GM18499 (cell line): Measurements from ENCODE around the gene PAQR9.

Experiments
- ATAC-seq: cut with Tn5 transposase; IDR thresholded peaks from one replicate; pipeline ENCODE4 v1.9.1; 2021; ENCODE audit warnings: moderate number of reproducible peaks; ENCODE audit not compliant: insufficient read depth, unreplicated experiment

The PAQR9 gene

GRCh38 chr3:142926368-142926944, 37.0 kb downstream of the PAQR9 start:
- no peak for ATAC-seq

DNA sequence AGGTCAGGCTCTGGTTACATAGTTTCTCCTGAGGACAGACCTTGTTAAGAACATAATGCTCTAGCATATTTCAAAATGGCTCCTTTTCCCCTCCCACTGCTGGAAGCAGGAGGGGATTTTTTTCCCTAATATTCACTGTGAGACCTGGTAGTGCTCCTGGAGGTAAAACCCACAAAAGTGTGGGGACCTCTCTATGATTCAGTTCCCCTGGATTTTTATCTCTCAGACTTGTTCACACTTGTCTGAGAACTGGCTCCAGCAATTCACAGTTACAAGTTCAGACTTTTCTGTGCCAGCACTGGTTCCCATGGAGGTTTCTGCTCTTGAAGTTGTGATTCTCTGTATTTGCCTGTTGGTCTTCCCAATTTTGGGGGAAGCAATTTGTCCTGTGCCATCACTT, 38.3 kb downstream of the PAQR9 start:
- ATAC-seq = no peak

DNA sequence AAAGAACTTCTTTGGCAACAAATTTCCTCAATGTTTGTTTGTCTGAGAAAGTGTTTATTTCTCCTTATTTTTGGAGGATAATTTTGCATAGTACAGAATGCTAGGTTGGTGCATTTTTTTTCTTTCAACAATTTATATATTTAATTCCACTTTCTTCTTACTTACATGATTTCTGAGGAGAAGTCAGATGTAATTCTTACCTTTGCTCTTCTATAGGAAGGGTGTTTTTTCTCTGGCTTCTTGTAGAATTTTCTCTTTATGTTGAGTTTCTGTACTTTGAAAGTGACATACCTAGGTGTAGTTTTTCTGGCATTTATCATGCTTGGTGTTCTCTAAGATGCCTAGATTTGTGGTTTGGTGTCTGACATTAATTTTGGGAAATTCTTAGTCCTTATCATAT, 39.8 kb downstream of the PAQR9 start:
- no peak for ATAC-seq

GRCh38 chr3:142916605-142917004, 46.9 kb downstream of the PAQR9 start:
- ATAC-seq = no peak

- ATAC-seq = no peak
Observed at GRCh38 chr3:142915636-142916035, 47.8 kb downstream of the PAQR9 start.

DNA sequence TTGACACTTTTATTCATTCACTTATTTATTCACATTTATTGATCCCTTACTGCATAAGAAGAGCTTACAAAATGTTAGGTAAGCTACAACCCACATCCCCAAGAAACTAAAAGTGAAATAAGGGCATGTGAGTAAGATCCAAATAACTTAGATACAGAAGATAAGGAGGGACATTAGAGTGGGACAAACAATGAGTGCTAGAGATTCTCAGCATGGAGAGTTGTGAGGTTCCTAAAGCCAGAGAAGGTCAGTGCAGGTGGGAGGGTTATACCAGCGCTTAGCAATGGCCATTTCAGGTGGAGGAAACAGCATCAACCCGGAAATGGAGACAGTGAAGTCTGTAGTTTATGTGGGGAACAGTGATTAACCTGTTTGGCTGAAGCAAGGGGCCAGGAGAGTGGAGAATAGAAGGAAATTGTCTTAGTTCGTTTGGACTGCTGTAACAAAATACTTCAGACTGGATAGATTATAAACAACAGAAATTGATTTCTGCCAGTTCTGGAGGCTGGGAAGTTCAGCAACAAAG, 49.1 kb downstream of the PAQR9 start:
- ATAC-seq = no peak

DNA sequence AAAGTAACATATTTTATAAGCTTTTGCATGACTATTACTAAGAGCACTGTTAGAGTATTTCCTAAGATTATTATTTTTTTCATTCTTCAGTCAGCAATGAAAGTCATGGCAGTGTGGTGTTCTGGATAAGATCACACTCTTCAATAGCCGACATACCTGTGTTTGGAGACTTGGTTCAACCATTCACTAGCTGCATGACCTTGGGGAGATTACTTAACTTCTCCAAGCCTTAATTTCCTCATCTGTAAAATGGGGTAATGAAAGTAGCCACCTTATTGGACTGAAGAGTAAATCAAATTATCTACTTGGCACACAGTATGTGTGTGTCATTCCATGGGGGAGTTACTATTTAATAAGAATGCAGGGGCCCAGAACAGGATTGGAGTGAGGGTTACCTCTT, 50.0 kb downstream of the PAQR9 start:
- no peak for ATAC-seq

DNA sequence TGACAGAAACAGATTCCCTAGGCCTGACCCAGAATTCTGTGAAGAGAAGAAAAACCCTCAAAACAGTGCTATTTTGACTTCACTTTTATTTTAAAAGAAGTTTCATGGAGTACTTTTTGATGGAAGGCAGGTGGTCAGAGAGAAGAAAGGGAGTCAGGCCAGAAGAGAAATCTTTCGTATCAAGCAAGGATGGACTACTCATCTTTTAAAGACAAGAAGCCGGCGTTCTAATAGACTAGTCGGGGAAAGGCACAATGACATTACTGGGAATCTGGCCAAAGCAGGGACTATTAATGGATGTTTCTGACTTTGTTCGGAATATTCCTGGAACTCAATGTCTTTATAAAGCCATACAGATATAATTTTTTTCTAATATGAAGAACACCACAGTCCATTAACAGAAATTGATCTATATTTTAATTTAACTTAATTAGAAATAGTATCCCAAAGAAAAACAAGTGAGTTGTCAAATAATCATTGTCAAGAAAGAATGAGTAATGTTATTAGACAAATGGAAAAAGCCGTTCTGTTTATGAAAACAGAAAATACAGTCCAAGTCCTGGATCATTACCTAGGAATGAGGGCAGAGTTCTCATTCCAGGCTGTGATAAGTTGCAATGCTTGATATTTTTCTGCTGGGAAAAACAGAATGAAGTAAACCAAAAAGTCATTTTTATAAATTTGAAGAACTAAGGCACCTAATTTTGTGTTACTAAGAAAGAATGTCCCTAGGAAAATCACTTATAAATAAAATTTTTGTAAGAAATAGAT, 50.9 kb downstream of the PAQR9 start:
- ATAC-seq = no peak
